ENCODE results near the gene COMMD7. TPM values are rescaled to one million over a fixed set of nuclear protein-coding genes. Genes with fewer than 3 reads are reported as not detected.

The COMMD7 gene
- total RNA-seq, 2 donors from 2014 or later = 21.2 to 49.2 TPM

DNA sequence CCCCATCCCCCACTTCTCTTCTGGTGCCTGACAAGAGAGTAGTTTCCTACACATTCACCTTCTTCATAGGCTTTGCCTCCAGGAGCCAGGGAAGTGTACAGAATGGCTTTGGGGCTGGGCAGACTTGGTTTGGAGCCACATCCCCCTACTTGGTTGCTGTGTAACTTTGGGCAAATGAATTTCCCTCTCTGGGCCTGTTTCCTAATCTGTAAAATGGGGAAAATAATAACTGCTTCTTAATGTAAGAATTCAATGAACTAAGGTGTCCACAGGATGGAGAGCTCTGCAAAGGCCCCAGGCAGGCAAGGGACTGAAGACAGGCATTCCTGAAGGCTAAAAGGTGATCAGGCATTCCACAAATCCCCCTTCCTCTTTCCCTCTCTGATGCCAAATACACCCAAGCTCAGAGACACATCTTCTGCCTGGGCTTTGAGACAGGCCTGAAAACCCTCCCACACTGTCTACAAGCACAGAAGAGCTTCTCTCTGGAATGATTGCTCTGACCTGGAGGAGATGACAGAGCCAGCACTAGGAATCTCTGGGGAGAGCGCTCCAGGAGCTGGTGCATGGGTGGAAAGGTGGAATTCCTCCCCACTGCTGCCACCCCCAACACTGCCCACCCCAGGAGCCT is 62.6 kb downstream of the COMMD7 start:
- Histone ChIP-seq H3K9me3 (ENCODE audit: control insufficient read depth, low read length) (no peaks in the 10 kb centered on the region), H3K9ac (ENCODE audit: extremely low read depth, low read length, poor library complexity, severe bottlenecking) (no peak overlapping the region), H3K36me3 (ENCODE audit: control insufficient read depth, insufficient read depth, low read length) (no peaks in the 10 kb centered on the region), H3K27ac (ENCODE audit: low read depth, low read length) (no peak overlapping the region), H3K27me3 (ENCODE audit: control insufficient read depth, insufficient read depth, low read length, poor library complexity, severe bottlenecking) (no peaks in the 10 kb centered on the region), H3K4me3 (ENCODE audit: low read length) (no peak overlapping the region), H3K4me1 (ENCODE audit: control insufficient read depth, insufficient read depth, low read length) (peaks cover 7% of the 10 kb centered on the region)
- WGBS, 2 experiments (ENCODE audit: insufficient coverage in 1 of 2, insufficient read length in 1 of 2) = 100% methylated on average over 1 of the region's 1 CpG; no CpG with 5 or more reads in 1 of the 2 experiments
- H3K4me3 Mint-ChIP-seq = no peak overlapping the region
- no peak for DNase-seq
- no peaks in the 10 kb centered on the region for H3K27me3 Mint-ChIP-seq (ENCODE audit: insufficient read depth)
- peaks cover 21% of the 10 kb centered on the region for H3K4me1 Mint-ChIP-seq
- H3K9me3 Mint-ChIP-seq = no peaks in the 10 kb centered on the region
- no peaks in the 10 kb centered on the region for H3K36me3 Mint-ChIP-seq (ENCODE audit: low read depth)
- TF ChIP-seq, protein P1, sequence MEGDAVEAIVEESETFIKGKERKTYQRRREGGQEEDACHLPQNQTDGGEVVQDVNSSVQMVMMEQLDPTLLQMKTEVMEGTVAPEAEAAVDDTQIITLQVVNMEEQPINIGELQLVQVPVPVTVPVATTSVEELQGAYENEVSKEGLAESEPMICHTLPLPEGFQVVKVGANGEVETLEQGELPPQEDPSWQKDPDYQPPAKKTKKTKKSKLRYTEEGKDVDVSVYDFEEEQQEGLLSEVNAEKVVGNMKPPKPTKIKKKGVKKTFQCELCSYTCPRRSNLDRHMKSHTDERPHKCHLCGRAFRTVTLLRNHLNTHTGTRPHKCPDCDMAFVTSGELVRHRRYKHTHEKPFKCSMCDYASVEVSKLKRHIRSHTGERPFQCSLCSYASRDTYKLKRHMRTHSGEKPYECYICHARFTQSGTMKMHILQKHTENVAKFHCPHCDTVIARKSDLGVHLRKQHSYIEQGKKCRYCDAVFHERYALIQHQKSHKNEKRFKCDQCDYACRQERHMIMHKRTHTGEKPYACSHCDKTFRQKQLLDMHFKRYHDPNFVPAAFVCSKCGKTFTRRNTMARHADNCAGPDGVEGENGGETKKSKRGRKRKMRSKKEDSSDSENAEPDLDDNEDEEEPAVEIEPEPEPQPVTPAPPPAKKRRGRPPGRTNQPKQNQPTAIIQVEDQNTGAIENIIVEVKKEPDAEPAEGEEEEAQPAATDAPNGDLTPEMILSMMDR (conservative IDR thresholded peaks at IDR 0.05) = no peak
- H3K27ac Mint-ChIP-seq = peak overlapping the region; percentile 83

DNA sequence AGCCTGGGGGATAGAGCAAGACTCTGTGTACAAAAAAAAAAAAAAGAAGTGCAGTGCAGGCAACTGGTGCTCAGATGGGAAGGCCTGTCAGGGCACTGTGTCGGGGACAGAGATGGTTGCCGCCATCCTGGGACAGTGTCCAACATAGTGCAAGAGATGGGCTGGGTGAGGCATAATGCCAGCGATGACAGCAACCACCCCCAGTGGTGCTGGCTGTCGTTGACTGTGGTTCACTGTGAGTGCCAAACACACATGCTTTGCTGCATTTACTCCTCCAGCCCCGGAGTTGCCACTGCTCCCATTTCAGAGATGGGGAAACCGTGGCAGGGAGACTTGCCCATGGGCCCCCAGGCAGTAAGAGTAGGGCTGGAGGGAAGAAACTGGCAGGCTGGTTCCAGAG is 64.3 kb downstream of the COMMD7 start:
- H3K4me1 ChIP-seq (ENCODE audit: control insufficient read depth, insufficient read depth, low read length) = peaks cover 7% of the 10 kb centered on the region
- no peak overlapping the region for H3K27ac Mint-ChIP-seq
- H3K36me3 ChIP-seq (ENCODE audit: control insufficient read depth, insufficient read depth, low read length) = no peaks in the 10 kb centered on the region
- 91 to 94% methylated on average over 5 to 6 of the region's 6 CpGs for WGBS, 2 experiments (ENCODE audit: insufficient coverage in 1 of 2, insufficient read length in 1 of 2)
- H3K27me3 Mint-ChIP-seq (ENCODE audit: insufficient read depth) = no peaks in the 10 kb centered on the region
- H3K36me3 Mint-ChIP-seq (ENCODE audit: low read depth) = no peaks in the 10 kb centered on the region
- no peaks in the 10 kb centered on the region for H3K9me3 Mint-ChIP-seq
- no peak overlapping the region for H3K4me3 ChIP-seq (ENCODE audit: low read length)
- DNase-seq = no peak
- H3K9ac ChIP-seq (ENCODE audit: extremely low read depth, low read length, poor library complexity, severe bottlenecking) = no peak overlapping the region
- H3K4me3 Mint-ChIP-seq = no peak overlapping the region
- no peaks in the 10 kb centered on the region for H3K27me3 ChIP-seq (ENCODE audit: control insufficient read depth, insufficient read depth, low read length, poor library complexity, severe bottlenecking)
- TF ChIP-seq, protein P1 (conservative IDR thresholded peaks at IDR 0.05) = no peak
- no peak overlapping the region for H3K27ac ChIP-seq (ENCODE audit: low read depth, low read length)
- H3K9me3 ChIP-seq (ENCODE audit: control insufficient read depth, low read length) = no peaks in the 10 kb centered on the region
- peaks cover 23% of the 10 kb centered on the region for H3K4me1 Mint-ChIP-seq

DNA sequence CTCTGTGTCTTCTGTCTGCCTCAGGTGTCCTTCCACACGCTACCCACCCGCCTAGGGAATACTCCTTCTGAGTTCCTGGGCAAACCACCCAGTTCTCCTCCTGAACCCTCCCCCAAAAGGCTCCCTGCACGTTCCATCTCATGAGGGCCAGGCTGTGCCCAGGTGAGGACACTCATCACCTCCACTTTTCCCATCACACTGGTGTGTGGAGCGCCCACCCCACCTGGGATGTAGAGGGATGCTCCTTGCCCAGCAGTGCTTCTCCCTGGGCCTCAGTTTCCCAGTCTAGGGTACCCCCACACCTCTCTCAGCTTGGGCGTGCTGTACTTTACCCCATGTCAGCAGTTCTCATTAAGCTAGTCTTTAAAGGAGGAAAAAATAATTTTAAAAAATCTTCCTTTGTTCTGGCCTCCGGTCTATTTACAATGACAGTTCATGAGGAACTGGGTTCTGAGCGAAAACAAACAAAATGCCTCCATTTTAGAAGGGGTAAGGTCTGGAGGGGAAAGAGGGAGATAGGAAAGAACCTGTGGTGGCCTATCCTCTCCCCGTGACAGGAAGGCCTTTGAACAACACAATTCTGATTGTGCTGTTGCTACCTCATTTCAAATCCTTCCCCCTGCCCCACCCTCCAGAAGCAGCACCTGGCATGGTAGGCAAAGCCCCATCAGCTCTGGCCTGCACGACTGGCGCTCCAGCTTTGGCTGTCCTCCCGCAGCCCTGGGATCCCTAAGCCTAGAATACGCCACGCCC is 67.9 kb downstream of the COMMD7 start:
- TF ChIP-seq, protein P1 (conservative IDR thresholded peaks at IDR 0.05) = no peak
- H3K27me3 Mint-ChIP-seq (ENCODE audit: insufficient read depth) = no peaks in the 10 kb centered on the region
- no peaks in the 10 kb centered on the region for H3K36me3 Mint-ChIP-seq (ENCODE audit: low read depth)
- Histone ChIP-seq H3K9ac (ENCODE audit: extremely low read depth, low read length, poor library complexity, severe bottlenecking) (no peak overlapping the region), H3K27me3 (ENCODE audit: control insufficient read depth, insufficient read depth, low read length, poor library complexity, severe bottlenecking) (no peaks in the 10 kb centered on the region), H3K9me3 (ENCODE audit: control insufficient read depth, low read length) (no peaks in the 10 kb centered on the region), H3K36me3 (ENCODE audit: control insufficient read depth, insufficient read depth, low read length) (no peaks in the 10 kb centered on the region), H3K4me1 (ENCODE audit: control insufficient read depth, insufficient read depth, low read length) (peaks cover 4% of the 10 kb centered on the region), H3K4me3 (ENCODE audit: low read length) (no peak overlapping the region), H3K27ac (ENCODE audit: low read depth, low read length) (no peak overlapping the region)
- WGBS, 2 experiments (ENCODE audit: insufficient coverage in 1 of 2, insufficient read length in 1 of 2) = 87 to 100% methylated on average over 1 to 13 of the region's 13 CpGs
- no peaks in the 10 kb centered on the region for H3K9me3 Mint-ChIP-seq
- H3K4me3 Mint-ChIP-seq = no peak overlapping the region
- DNase-seq = no peak
- peak overlapping the region; percentile 52 for H3K27ac Mint-ChIP-seq
- H3K4me1 Mint-ChIP-seq = peaks cover 16% of the 10 kb centered on the region
